KMS-11 (cell line): Measurements from ENCODE around the gene NDUFV3.
"Not testable (repeated sequence)": the region's sequence is repeated elsewhere in the genome, so short reads cannot be mapped to it uniquely, and the experiment has no call there.

Source experiments
- H2AFZ ChIP-seq: fragments of 200-600 bp; sonication (generic); 2 replicates; pipeline ENCODE4 v1.6.1; 2016; ENCODE audit warnings: antibody characterized with exemption, mixed run types, low read depth
- H3K27ac ChIP-seq: fragments of 200-600 bp; sonication (generic); 2 replicates; pipeline ENCODE4 v1.6.1; 2016; ENCODE audit warnings: mild to moderate bottlenecking, mixed run types
- H3K27me3 ChIP-seq: fragments of 200-600 bp; sonication (generic); 2 replicates; pipeline ENCODE4 v1.6.1; 2017; ENCODE audit warnings: mild to moderate bottlenecking, low read depth, mixed run types, moderate library complexity; ENCODE audit not compliant: insufficient read depth
- H3K36me3 ChIP-seq: fragments of 200-600 bp; sonication (generic); 2 replicates; pipeline ENCODE4 v1.6.1; 2017; ENCODE audit warnings: mild to moderate bottlenecking, mixed run types; ENCODE audit not compliant: insufficient read depth
- H3K4me1 ChIP-seq: fragments of 200-600 bp; sonication (generic); 2 replicates; pipeline ENCODE4 v1.6.1; 2016; ENCODE audit warnings: mild to moderate bottlenecking, low read depth, mixed run types; ENCODE audit not compliant: poor library complexity, severe bottlenecking
- H3K4me2 ChIP-seq: fragments of 200-600 bp; sonication (generic); 2 replicates; pipeline ENCODE4 v1.7.0; 2016; ENCODE audit warnings: mild to moderate bottlenecking, mixed run types
- H3K4me3 ChIP-seq: fragments of 200-600 bp; sonication (generic); IDR thresholded peaks from 2 replicates; pipeline ENCODE4 v1.6.1; 2017; ENCODE audit warnings: low read depth, low read length, mixed read lengths; ENCODE audit not compliant: insufficient read depth
- H3K79me2 ChIP-seq: fragments of 200-600 bp; sonication (generic); 2 replicates; pipeline ENCODE4 v1.6.1; 2016; ENCODE audit warnings: low read depth, mixed run types; ENCODE audit not compliant: insufficient read depth
- H3K9ac ChIP-seq: fragments of 200-600 bp; sonication (generic); 2 replicates; pipeline ENCODE4 v1.6.1; 2016; ENCODE audit warnings: mild to moderate bottlenecking, mixed run types
- H4K20me1 ChIP-seq: fragments of 200-600 bp; sonication (generic); 2 replicates; pipeline ENCODE4 v1.6.1; 2016; ENCODE audit warnings: mild to moderate bottlenecking, mixed run types; ENCODE audit not compliant: insufficient read depth
- CTCF ChIP-seq: fragments of 200-600 bp; sonication (generic); conservative IDR thresholded peaks from 2 replicates; pipeline ENCODE4 v1.6.1; 2017; ENCODE audit warnings: low read depth, mild to moderate bottlenecking, antibody characterized with exemption, low read length, moderate library complexity, mixed read lengths

The NDUFV3 gene

GRCh38 chr21:42925114-42925926 lies 32.2 kb downstream of the NDUFV3 start, which contains the start of gene ERVH48-1:
TSS of gene ERVH48-1 (minus strand) at chr21:42925630. CDS start at chr21:42919006, 6,624 bp downstream.
- no peak within 1 kb of the TSS for H3K4me2 ChIP-seq
- H4K20me1 ChIP-seq: no peaks in the 10 kb centered on the region
- H3K4me1 ChIP-seq: peaks cover 4% of the 10 kb centered on the region
- no peak within 1 kb of the TSS for H2AFZ ChIP-seq
- no peaks in the 10 kb centered on the region for H3K27me3 ChIP-seq
- no peak within 1 kb of the TSS for H3K4me3 ChIP-seq
- no peak within 1 kb of the TSS for H3K27ac ChIP-seq
- H3K36me3 ChIP-seq: no peaks in the 10 kb centered on the region
- no peaks in the 10 kb centered on the region for H3K79me2 ChIP-seq
- no peak for TF ChIP-seq CTCF
- H3K9ac ChIP-seq: no peak within 1 kb of the TSS

GRCh38 chr21:42927474-42928200 lies 34.5 kb downstream of the NDUFV3 start:
- not testable (repeated sequence) for H3K4me2 ChIP-seq, H3K4me1 ChIP-seq, H2AFZ ChIP-seq, H3K36me3 ChIP-seq, H3K27ac ChIP-seq, H3K79me2 ChIP-seq, H3K9ac ChIP-seq, H4K20me1 ChIP-seq, H3K27me3 ChIP-seq, H3K4me3 ChIP-seq

GRCh38 chr21:42929969-42930368 lies 36.9 kb downstream of the NDUFV3 start:
- no peaks in the 10 kb centered on the region for H3K27me3 ChIP-seq
- H3K4me3 ChIP-seq: no peak overlapping the region
- no peak for TF ChIP-seq CTCF
- no peaks in the 10 kb centered on the region for H4K20me1 ChIP-seq
- H3K36me3 ChIP-seq: no peaks in the 10 kb centered on the region
- H3K4me2 ChIP-seq: no peak overlapping the region
- no peak overlapping the region for H2AFZ ChIP-seq
- H3K9ac ChIP-seq: no peak overlapping the region
- H3K79me2 ChIP-seq: no peaks in the 10 kb centered on the region
- no peaks in the 10 kb centered on the region for H3K4me1 ChIP-seq
- no peak overlapping the region for H3K27ac ChIP-seq

GRCh38 chr21:42931560-42932235 lies 38.6 kb downstream of the NDUFV3 start:
- TF ChIP-seq CTCF: no peak
- Histone ChIP-seq H3K9ac (no peak overlapping the region), H3K27me3 (no peaks in the 10 kb centered on the region), H3K4me3 (no peak overlapping the region), H2AFZ (no peak overlapping the region), H3K79me2 (no peaks in the 10 kb centered on the region), H3K36me3 (no peaks in the 10 kb centered on the region), H4K20me1 (no peaks in the 10 kb centered on the region), H3K4me1 (peaks cover under 1% of the 10 kb centered on the region), H3K4me2 (no peak overlapping the region), H3K27ac (no peak overlapping the region)

GRCh38 chr21:42932378-42933136 lies 39.4 kb downstream of the NDUFV3 start:
- not testable (repeated sequence) for H4K20me1 ChIP-seq, H3K36me3 ChIP-seq, H3K27me3 ChIP-seq, H3K79me2 ChIP-seq, H3K4me2 ChIP-seq, H3K4me1 ChIP-seq, H3K9ac ChIP-seq, H2AFZ ChIP-seq, H3K27ac ChIP-seq, H3K4me3 ChIP-seq

- H3K4me2 ChIP-seq, H3K27ac ChIP-seq: not testable (repeated sequence)
Measured at GRCh38 chr21:42933137-42933970, 40.2 kb downstream of the NDUFV3 start.

More at GRCh38 chr21:42933137-42933970, 40.2 kb downstream of the NDUFV3 start:
- not testable (repeated sequence) for H2AFZ ChIP-seq, H3K4me3 ChIP-seq, H3K79me2 ChIP-seq, H3K9ac ChIP-seq, H3K36me3 ChIP-seq, H3K27me3 ChIP-seq, H3K4me1 ChIP-seq, H4K20me1 ChIP-seq
